ENCODE results near the gene RNASE4.
A peak's percentile ranks its signal among the peaks of the same experiment; 100 is the strongest.
"Not testable (repeated sequence)": the region's sequence is repeated elsewhere in the genome, so short reads cannot be mapped to it uniquely, and the experiment has no call there.

Gene RNASE4
- total RNA-seq = 0 to 0.04 (median 0) reads per million in 18 experiments

- peak; percentile 75 to 77 for DNase-seq
Observed at GRCh38 chr14:20683891-20684661, at the start of gene RNASE4. Gene RNASE4, plus strand, starts transcription at chr14:20684560. Its CDS starts 14,812 bp downstream, at chr14:20699372.

- no peak for DNase-seq
Observed at GRCh38 chr14:20641591-20641990, 42.8 kb upstream of the RNASE4 start, which contains the start of gene OR6S1. Gene OR6S1, minus strand, starts transcription at chr14:20641691. Its CDS starts 0 bp downstream, at chr14:20641691.

- no peak for DNase-seq
Observed at GRCh38 chr14:20642182-20642581, 42.2 kb upstream of the RNASE4 start.

GRCh38 chr14:20642755-20643154 lies 41.6 kb upstream of the RNASE4 start:
- DNase-seq = not testable (repeated sequence)

- no peak for DNase-seq
Observed at GRCh38 chr14:20644520-20644919, 39.8 kb upstream of the RNASE4 start.

GRCh38 chr14:20645481-20645880 lies 38.9 kb upstream of the RNASE4 start:
- DNase-seq = no peak

GRCh38 chr14:20652996-20653975 lies 31.1 kb upstream of the RNASE4 start:
- peak; percentile 16 to 35 for DNase-seq

- DNase-seq = no peak
Observed at GRCh38 chr14:20655851-20656250, 28.5 kb upstream of the RNASE4 start.

- DNase-seq = no peak
Observed at GRCh38 chr14:20656274-20656673, 28.1 kb upstream of the RNASE4 start.

- peak in 1 of 2 donors; percentile 19 for DNase-seq
Observed at GRCh38 chr14:20657216-20658211, 26.8 kb upstream of the RNASE4 start.

- DNase-seq = no peak
Observed at GRCh38 chr14:20658246-20658645, 26.1 kb upstream of the RNASE4 start.

- DNase-seq = no peak
Observed at GRCh38 chr14:20659336-20659735, 25.0 kb upstream of the RNASE4 start.

GRCh38 chr14:20659813-20660395 lies 24.5 kb upstream of the RNASE4 start:
- DNase-seq = no peak

- DNase-seq = no peak
Observed at GRCh38 chr14:20661197-20661596, 23.2 kb upstream of the RNASE4 start.

GRCh38 chr14:20662968-20663732 lies 21.2 kb upstream of the RNASE4 start:
- DNase-seq = peak; percentile 70 to 79

- not testable (repeated sequence) for DNase-seq
Observed at GRCh38 chr14:20666400-20666961, 17.9 kb upstream of the RNASE4 start.

- DNase-seq = peak in 1 of 2 donors; percentile 26
Observed at GRCh38 chr14:20667957-20668356, 16.4 kb upstream of the RNASE4 start.

GRCh38 chr14:20668969-20669368 lies 15.4 kb upstream of the RNASE4 start:
- no peak for DNase-seq

GRCh38 chr14:20671597-20672283 lies 12.6 kb upstream of the RNASE4 start:
- no peak for DNase-seq

- DNase-seq = no peak
Observed at GRCh38 chr14:20675669-20676068, 8.7 kb upstream of the RNASE4 start.

All from inflammatory macrophage (primary cell).